DND-41 (cell line): Measurements from ENCODE around the gene RPIA.

Experiments used
- ATAC-seq: fragments of 200-7000 bp; cut with Tn5 transposase; 3 replicates; pipeline ENCODE4 v1.9.1; 2021; ENCODE audit warnings: low read depth; ENCODE audit not compliant: insufficient read depth
- DNase-seq: peaks from one replicate; pipeline ENCODE4 v3.0.0-alpha.2; 2020
- H2AFZ ChIP-seq: 2 replicates; pipeline ENCODE4 v1.6.0; 2012; ENCODE audit warnings: low read depth, low read length
- H3K27ac ChIP-seq: 2 replicates; pipeline ENCODE4 v1.5.1; 2012; ENCODE audit warnings: low read length, inconsistent platforms
- H3K27me3 ChIP-seq: fragments of 200-600 bp; sonication (generic); 2 replicates; pipeline ENCODE4 v1.6.0; 2012; ENCODE audit warnings: low read length, mild to moderate bottlenecking, inconsistent platforms; ENCODE audit not compliant: insufficient read depth, poor library complexity
- H3K36me3 ChIP-seq: 2 replicates; pipeline ENCODE4 v1.5.1; 2012; ENCODE audit warnings: low read length, inconsistent platforms; ENCODE audit not compliant: insufficient read depth
- H3K4me1 ChIP-seq: 2 replicates; pipeline ENCODE4 v1.5.1; 2012; ENCODE audit warnings: mild to moderate bottlenecking, low read length; ENCODE audit not compliant: insufficient read depth
- H3K4me2 ChIP-seq: 2 replicates; pipeline ENCODE4 v1.6.0; 2012; ENCODE audit warnings: mild to moderate bottlenecking, moderate library complexity, low read length, inconsistent platforms; ENCODE audit not compliant: insufficient read depth
- H3K4me3 ChIP-seq, 2 experiments: fragments of 200-600 bp in 1 of 2; shearing (Covaris generic) in 1 of 2; 2 replicates each; pipeline ENCODE4 v1.5.1; 2012 to 2016; ENCODE audit warnings: inconsistent platforms in 2 of 2, low read length in 2 of 2, mild to moderate bottlenecking in 2 of 2, low read depth in 1 of 2, moderate library complexity in 1 of 2
- H3K79me2 ChIP-seq: 2 replicates; pipeline ENCODE4 v1.6.0; 2012; ENCODE audit warnings: low read length, inconsistent platforms; ENCODE audit not compliant: insufficient read depth
- H3K9ac ChIP-seq: 2 replicates; pipeline ENCODE4 v1.6.0; 2012; ENCODE audit warnings: low read depth, mild to moderate bottlenecking, inconsistent platforms, low read length, moderate library complexity
- H3K9me3 ChIP-seq: 2 replicates; pipeline ENCODE4 v1.5.1; 2012; ENCODE audit warnings: low read length, moderate library complexity, mild to moderate bottlenecking, inconsistent platforms; ENCODE audit not compliant: insufficient read depth, severe bottlenecking
- H4K20me1 ChIP-seq: 2 replicates; pipeline ENCODE4 v1.6.0; 2012; ENCODE audit warnings: low read length; ENCODE audit not compliant: insufficient read depth
- EZH2 ChIP-seq: IDR thresholded peaks from 3 replicates; pipeline ENCODE4 v1.6.1; 2012; ENCODE audit warnings: borderline replicate concordance, low read depth, mild to moderate bottlenecking, moderate library complexity, low read length, inconsistent platforms; ENCODE audit not compliant: severe bottlenecking
- TF ChIP-seq, protein P1 (sequence below): IDR thresholded peaks from 2 replicates; pipeline ENCODE4 v1.5.1; 2012; ENCODE audit warnings: borderline replicate concordance, low read length, moderate library complexity, mild to moderate bottlenecking; ENCODE audit not compliant: poor library complexity, severe bottlenecking; ENCODE audit errors: extremely low read depth

The RPIA gene

DNA sequence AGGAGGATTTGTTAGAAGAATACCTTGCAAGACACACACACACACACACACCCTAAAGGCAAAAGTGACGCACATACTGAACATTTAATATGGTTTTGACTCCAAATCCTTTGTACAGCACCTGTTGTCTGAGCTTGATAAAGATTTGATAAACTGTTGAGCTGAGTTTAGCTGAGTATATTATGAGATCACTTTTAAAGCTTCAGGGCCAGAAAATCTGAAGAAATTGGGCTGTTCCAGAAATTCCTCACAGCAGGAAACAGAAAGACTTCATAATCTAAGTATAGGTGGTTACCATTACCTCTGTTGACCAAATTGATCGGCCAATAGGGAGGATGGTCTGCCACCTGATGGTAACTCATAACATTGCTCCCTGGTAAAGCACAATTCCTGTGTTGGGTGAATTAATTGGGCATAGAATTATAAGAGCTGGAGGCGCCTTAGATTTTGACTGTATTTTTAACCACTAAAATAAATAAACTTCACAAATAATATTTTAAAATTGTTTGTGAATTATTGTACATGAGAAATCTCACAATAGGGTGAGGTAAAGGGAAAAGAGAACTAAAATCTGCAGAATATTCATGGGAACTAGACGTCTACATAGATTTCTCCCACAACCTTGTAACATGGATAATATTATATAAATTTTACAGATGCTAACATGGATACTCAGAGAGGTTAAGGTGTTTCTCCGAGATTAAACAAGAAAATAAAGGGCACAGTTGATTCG, 21.8 kb upstream of the RPIA start:
- H3K9me3 ChIP-seq: no peaks in the 10 kb centered on the region
- TF ChIP-seq EZH2: no peak
- TF ChIP-seq, protein P1, sequence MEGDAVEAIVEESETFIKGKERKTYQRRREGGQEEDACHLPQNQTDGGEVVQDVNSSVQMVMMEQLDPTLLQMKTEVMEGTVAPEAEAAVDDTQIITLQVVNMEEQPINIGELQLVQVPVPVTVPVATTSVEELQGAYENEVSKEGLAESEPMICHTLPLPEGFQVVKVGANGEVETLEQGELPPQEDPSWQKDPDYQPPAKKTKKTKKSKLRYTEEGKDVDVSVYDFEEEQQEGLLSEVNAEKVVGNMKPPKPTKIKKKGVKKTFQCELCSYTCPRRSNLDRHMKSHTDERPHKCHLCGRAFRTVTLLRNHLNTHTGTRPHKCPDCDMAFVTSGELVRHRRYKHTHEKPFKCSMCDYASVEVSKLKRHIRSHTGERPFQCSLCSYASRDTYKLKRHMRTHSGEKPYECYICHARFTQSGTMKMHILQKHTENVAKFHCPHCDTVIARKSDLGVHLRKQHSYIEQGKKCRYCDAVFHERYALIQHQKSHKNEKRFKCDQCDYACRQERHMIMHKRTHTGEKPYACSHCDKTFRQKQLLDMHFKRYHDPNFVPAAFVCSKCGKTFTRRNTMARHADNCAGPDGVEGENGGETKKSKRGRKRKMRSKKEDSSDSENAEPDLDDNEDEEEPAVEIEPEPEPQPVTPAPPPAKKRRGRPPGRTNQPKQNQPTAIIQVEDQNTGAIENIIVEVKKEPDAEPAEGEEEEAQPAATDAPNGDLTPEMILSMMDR: peak; percentile 55
- H3K27ac ChIP-seq: no peak overlapping the region
- H3K36me3 ChIP-seq: no peaks in the 10 kb centered on the region
- H3K9ac ChIP-seq: no peak overlapping the region
- DNase-seq: no peak
- no peaks in the 10 kb centered on the region for H3K4me1 ChIP-seq
- H3K79me2 ChIP-seq: no peaks in the 10 kb centered on the region
- ATAC-seq: 0 out of 3 replicates have a peak, but pooled peaks have one; percentile 40
- H2AFZ ChIP-seq: no peak overlapping the region
- no peak overlapping the region for H3K4me3 ChIP-seq
- H3K4me2 ChIP-seq: no peak overlapping the region
- H3K27me3 ChIP-seq: peaks cover 3% of the 10 kb centered on the region
- no peaks in the 10 kb centered on the region; the same call in 1 of the 2 replicates for H4K20me1 ChIP-seq

DNA sequence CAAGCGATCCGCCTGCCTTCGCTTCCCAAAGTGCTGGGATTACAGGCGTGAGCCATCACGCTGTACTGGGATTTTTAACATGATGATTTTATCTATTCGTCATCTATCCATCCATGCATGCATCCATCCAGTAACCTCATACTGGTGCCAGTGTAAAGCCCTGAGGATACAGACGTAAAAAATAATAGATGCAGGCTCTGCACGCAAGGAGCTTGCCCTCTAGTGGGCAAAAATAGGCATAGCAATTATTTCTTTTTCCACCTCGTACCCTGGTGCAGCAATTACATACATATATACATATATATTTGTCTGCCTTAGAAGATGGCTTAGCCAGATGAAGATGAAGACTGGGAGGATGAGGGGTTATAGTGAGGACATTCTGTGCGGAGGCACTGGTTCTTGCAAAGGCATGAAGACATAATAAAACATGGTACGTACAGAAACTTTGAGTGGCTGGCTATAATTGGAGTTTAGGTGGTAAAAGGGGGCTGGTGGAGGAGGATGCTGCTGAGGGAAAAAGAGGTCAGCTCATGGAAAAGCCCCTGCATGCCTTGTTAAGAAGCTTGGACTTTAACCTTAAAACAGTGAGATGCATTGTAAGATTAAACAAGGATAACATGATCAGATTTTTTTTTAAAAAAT, 19.6 kb upstream of the RPIA start:
- Histone ChIP-seq H3K79me2 (no peaks in the 10 kb centered on the region), H3K27ac (no peak overlapping the region), H2AFZ (no peak overlapping the region), H3K9ac (no peak overlapping the region), H4K20me1 (no peaks in the 10 kb centered on the region), H3K4me3 (no peak overlapping the region), H3K4me2 (no peak overlapping the region), H3K9me3 (no peaks in the 10 kb centered on the region), H3K4me1 (no peaks in the 10 kb centered on the region), H3K27me3 (peaks cover 3% of the 10 kb centered on the region), H3K36me3 (no peaks in the 10 kb centered on the region)
- DNase-seq (peak; percentile 13), ATAC-seq (peak; percentile 86)
- TF ChIP-seq, protein P1: peak; percentile 90
- no peak for TF ChIP-seq EZH2

DNA sequence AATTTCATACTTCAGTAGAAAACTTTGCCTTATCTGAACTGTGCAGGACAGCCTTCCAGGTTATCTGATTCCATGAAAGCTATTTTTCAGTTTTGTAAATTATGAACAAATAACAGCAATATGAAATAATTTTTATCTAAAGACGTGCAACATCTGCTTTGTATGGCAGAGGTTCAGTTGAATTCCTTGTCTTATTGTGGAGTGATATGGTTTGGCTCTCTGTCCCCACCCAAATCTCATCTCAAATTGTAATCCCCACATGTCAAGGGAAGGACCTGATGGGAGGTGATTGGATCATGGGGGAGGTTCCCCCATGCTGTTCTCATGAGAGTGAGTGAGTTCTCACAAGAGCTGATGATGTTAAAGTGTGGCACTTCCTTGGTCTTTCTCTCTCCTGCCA, 18.1 kb upstream of the RPIA start:
- no peak overlapping the region for H3K4me3 ChIP-seq
- no peak overlapping the region for H3K9ac ChIP-seq
- H4K20me1 ChIP-seq: no peaks in the 10 kb centered on the region
- no peaks in the 10 kb centered on the region for H3K9me3 ChIP-seq
- no peak overlapping the region for H3K27ac ChIP-seq
- H3K27me3 ChIP-seq: peaks cover 3% of the 10 kb centered on the region
- TF ChIP-seq, protein P1: no peak
- TF ChIP-seq EZH2: no peak
- no peaks in the 10 kb centered on the region for H3K4me1 ChIP-seq
- no peak overlapping the region for H2AFZ ChIP-seq
- no peak for ATAC-seq
- H3K4me2 ChIP-seq: no peak overlapping the region
- no peak for DNase-seq
- no peaks in the 10 kb centered on the region for H3K79me2 ChIP-seq
- no peaks in the 10 kb centered on the region for H3K36me3 ChIP-seq
